ENCODE measurements around the gene CNTN6. TPM values are rescaled to one million over a fixed set of nuclear protein-coding genes. Genes with fewer than 3 reads are reported as not detected.

The CNTN6 gene
- total RNA-seq, 1 experiment from 2014 or later = not detected

DNA sequence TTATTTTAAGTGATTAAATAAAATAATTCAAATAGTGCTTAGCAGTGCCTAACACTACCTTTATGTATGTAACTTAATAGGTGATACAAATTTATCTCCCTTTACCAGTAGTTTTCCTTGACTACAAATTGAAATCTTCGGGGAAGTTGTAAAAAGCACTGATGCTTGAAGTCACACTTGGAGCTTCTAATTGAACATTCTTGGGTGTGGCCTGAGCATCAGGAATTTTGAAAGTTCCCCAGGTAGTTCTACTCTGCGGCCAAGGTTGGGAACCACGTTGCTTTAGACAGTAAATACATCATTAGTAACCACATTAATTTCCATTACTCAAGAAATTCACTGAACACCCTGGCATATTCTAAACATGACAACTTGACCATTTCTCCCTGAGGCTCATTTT lies 351.4 kb downstream of the CNTN6 start:
- no peak overlapping the region for H3K27ac ChIP-seq (ENCODE audit: low read length)
- no peaks in the 10 kb centered on the region for H3K36me3 ChIP-seq (ENCODE audit: control insufficient read depth, insufficient read depth, low read length)
- no peak for ATAC-seq
- H3K4me3 ChIP-seq (ENCODE audit: low read depth in 2 of 2, low read length in 2 of 2) = no peak overlapping the region
- no peaks in the 10 kb centered on the region for H3K4me1 ChIP-seq (ENCODE audit: control insufficient read depth, insufficient read depth, low read length)
- CTCF ChIA-PET = no interaction called here
- H3K9me3 ChIP-seq (ENCODE audit: control insufficient read depth, insufficient read depth, low read depth, low read length) = no peaks in the 10 kb centered on the region
- POLR2A ChIA-PET = no interaction called here
- TF ChIP-seq SIN3A (IDR thresholded peaks at IDR 0.05; ENCODE audit: borderline replicate concordance, insufficient read depth, low read depth, low read length) (no peak), POLR2AphosphoS5 (IDR thresholded peaks at IDR 0.05; ENCODE audit: low read depth, low read length) (no peak), TCF7L2 (IDR thresholded peaks at IDR 0.05; ENCODE audit: low read depth, low read length) (no peak)
- TF ChIP-seq, protein P1, sequence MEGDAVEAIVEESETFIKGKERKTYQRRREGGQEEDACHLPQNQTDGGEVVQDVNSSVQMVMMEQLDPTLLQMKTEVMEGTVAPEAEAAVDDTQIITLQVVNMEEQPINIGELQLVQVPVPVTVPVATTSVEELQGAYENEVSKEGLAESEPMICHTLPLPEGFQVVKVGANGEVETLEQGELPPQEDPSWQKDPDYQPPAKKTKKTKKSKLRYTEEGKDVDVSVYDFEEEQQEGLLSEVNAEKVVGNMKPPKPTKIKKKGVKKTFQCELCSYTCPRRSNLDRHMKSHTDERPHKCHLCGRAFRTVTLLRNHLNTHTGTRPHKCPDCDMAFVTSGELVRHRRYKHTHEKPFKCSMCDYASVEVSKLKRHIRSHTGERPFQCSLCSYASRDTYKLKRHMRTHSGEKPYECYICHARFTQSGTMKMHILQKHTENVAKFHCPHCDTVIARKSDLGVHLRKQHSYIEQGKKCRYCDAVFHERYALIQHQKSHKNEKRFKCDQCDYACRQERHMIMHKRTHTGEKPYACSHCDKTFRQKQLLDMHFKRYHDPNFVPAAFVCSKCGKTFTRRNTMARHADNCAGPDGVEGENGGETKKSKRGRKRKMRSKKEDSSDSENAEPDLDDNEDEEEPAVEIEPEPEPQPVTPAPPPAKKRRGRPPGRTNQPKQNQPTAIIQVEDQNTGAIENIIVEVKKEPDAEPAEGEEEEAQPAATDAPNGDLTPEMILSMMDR (IDR thresholded peaks at IDR 0.05) = no peak
- TF ChIP-seq, protein P2, sequence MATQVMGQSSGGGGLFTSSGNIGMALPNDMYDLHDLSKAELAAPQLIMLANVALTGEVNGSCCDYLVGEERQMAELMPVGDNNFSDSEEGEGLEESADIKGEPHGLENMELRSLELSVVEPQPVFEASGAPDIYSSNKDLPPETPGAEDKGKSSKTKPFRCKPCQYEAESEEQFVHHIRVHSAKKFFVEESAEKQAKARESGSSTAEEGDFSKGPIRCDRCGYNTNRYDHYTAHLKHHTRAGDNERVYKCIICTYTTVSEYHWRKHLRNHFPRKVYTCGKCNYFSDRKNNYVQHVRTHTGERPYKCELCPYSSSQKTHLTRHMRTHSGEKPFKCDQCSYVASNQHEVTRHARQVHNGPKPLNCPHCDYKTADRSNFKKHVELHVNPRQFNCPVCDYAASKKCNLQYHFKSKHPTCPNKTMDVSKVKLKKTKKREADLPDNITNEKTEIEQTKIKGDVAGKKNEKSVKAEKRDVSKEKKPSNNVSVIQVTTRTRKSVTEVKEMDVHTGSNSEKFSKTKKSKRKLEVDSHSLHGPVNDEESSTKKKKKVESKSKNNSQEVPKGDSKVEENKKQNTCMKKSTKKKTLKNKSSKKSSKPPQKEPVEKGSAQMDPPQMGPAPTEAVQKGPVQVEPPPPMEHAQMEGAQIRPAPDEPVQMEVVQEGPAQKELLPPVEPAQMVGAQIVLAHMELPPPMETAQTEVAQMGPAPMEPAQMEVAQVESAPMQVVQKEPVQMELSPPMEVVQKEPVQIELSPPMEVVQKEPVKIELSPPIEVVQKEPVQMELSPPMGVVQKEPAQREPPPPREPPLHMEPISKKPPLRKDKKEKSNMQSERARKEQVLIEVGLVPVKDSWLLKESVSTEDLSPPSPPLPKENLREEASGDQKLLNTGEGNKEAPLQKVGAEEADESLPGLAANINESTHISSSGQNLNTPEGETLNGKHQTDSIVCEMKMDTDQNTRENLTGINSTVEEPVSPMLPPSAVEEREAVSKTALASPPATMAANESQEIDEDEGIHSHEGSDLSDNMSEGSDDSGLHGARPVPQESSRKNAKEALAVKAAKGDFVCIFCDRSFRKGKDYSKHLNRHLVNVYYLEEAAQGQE (IDR thresholded peaks at IDR 0.05; ENCODE audit: insufficient read depth in 1 of 2, low read depth in 2 of 2, low read length in 1 of 2) = no peak
- in situ Hi-C loops (cut with HindIII; ENCODE audit: low pct_unique_long_range_greater_than_20kb, low sequenced_read_pairs) = no loop called here
- intact Hi-C loops (cut with micrococcal nuclease; ENCODE audit: unreplicated experiment) = no loop called here
- no peak for DNase-seq (ENCODE audit: low read depth, low spot score)
- H3K27me3 ChIP-seq (ENCODE audit: control insufficient read depth, insufficient read depth, low read length) = no peaks in the 10 kb centered on the region
- BruUV-seq (replicated peaks) = no TSS peak

DNA sequence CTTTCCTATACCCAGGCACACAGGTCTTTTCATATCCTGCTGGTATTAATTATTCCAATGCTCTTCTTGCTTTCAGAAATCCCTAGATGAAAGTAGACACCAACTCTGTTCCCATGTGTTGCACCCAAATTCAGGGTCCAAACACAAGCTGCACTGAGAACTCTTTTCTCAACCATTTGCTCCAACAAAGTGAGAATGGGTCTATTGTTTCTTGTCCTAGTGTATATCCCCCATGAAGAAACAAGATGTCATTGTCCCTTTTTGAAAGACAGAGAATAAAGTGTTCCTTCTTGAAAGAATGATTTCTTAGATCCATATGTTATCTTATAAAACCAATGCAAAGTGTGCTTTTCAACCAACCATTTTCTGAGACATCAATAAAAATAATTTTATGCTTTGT lies 353.7 kb downstream of the CNTN6 start:
- TF ChIP-seq, protein P2 (IDR thresholded peaks at IDR 0.05; ENCODE audit: insufficient read depth in 1 of 2, low read depth in 2 of 2, low read length in 1 of 2) = no peak
- TF ChIP-seq POLR2AphosphoS5 (IDR thresholded peaks at IDR 0.05; ENCODE audit: low read depth, low read length) = no peak
- TF ChIP-seq, protein P1 (IDR thresholded peaks at IDR 0.05) = no peak
- TF ChIP-seq SIN3A (IDR thresholded peaks at IDR 0.05; ENCODE audit: borderline replicate concordance, insufficient read depth, low read depth, low read length) = no peak
- TF ChIP-seq TCF7L2 (IDR thresholded peaks at IDR 0.05; ENCODE audit: low read depth, low read length) = no peak
- POLR2A ChIA-PET = no interaction called here
- intact Hi-C loops (cut with micrococcal nuclease; ENCODE audit: unreplicated experiment) = no loop called here
- Histone ChIP-seq H3K9me3 (ENCODE audit: control insufficient read depth, insufficient read depth, low read depth, low read length) (no peaks in the 10 kb centered on the region), H3K36me3 (ENCODE audit: control insufficient read depth, insufficient read depth, low read length) (no peaks in the 10 kb centered on the region), H3K4me1 (ENCODE audit: control insufficient read depth, insufficient read depth, low read length) (no peaks in the 10 kb centered on the region), H3K27ac (ENCODE audit: low read length) (no peak overlapping the region), H3K4me3 (ENCODE audit: low read depth in 2 of 2, low read length in 2 of 2) (no peak overlapping the region), H3K27me3 (ENCODE audit: control insufficient read depth, insufficient read depth, low read length) (no peaks in the 10 kb centered on the region)
- no TSS peak for BruUV-seq (replicated peaks)
- in situ Hi-C loops (cut with HindIII; ENCODE audit: low pct_unique_long_range_greater_than_20kb, low sequenced_read_pairs) = no loop called here
- DNase-seq (ENCODE audit: low read depth, low spot score) = no peak
- CTCF ChIA-PET = no interaction called here
- ATAC-seq = no peak

Data from Panc1 (cell line).